GM12875 (cell line): ENCODE data around the gene CACHD1.
"Not testable (repeated sequence)": the region's sequence is repeated elsewhere in the genome, so short reads cannot be mapped to it uniquely, and the experiment has no call there.

Experiments
- H3K4me3 ChIP-seq: one replicate; pipeline ENCODE4 v1.5.1; 2011; ENCODE audit warnings: low read depth, low read length, control low read depth
- CTCF ChIP-seq: IDR thresholded peaks from 2 replicates; pipeline ENCODE4 v1.5.1; 2011; ENCODE audit warnings: low read depth, mild to moderate bottlenecking, control low read depth, inconsistent platforms, low read length, moderate library complexity, borderline replicate concordance; ENCODE audit not compliant: insufficient read depth

CACHD1 gene

GRCh38 chr1:64721576-64722145 is 251.7 kb downstream of the CACHD1 start:
- H3K4me3 ChIP-seq, result no peak overlapping the region

GRCh38 chr1:64727861-64728260 is 257.9 kb downstream of the CACHD1 start:
- no peak overlapping the region for H3K4me3 ChIP-seq
- no peak for TF ChIP-seq CTCF

More at GRCh38 chr1:64721576-64722145, 251.7 kb downstream of the CACHD1 start:
- TF ChIP-seq CTCF, result no peak

- H3K4me3 ChIP-seq, result no peak overlapping the region
- TF ChIP-seq CTCF, result no peak
Observed at GRCh38 chr1:64733581-64734286, 263.8 kb downstream of the CACHD1 start.

- no peak overlapping the region for H3K4me3 ChIP-seq
- TF ChIP-seq CTCF, result no peak
Observed at GRCh38 chr1:64734287-64734652, 264.3 kb downstream of the CACHD1 start.

- not testable (repeated sequence) for H3K4me3 ChIP-seq
Observed at GRCh38 chr1:64740687-64741086, 270.8 kb downstream of the CACHD1 start.
